Astrocyte (in vitro differentiated cells and primary cell): Measurements from ENCODE around the gene AHDC1. TPM values are rescaled to one million over a fixed set of nuclear protein-coding genes. Genes with fewer than 3 reads are reported as not detected.
A peak's percentile ranks its signal among the peaks of the same experiment; 100 is the strongest.

Experiments used
- DNase-seq: peaks from one replicate; pipeline ENCODE4 v3.0.0-alpha.2; 2010; ENCODE audit warnings: low read depth
- FAIRE-seq: peaks from 2 replicates; lab custom pipeline; 2011; peaks lifted over from hg19 to GRCh38; lab: Jason Lieb, UNC
- H2AFZ ChIP-seq: 2 replicates; pipeline ENCODE4 v1.6.0; 2012; ENCODE audit warnings: low read depth, low read length, inconsistent platforms
- H3K27ac ChIP-seq: 2 replicates; pipeline ENCODE4 v1.5.1; 2011; ENCODE audit warnings: low read depth, low read length, inconsistent platforms
- H3K27me3 ChIP-seq: 2 replicates; pipeline ENCODE4 v1.6.0; 2011; ENCODE audit warnings: low read length, inconsistent platforms; ENCODE audit not compliant: insufficient read depth
- H3K36me3 ChIP-seq: 2 replicates; pipeline ENCODE4 v1.5.1; 2011; ENCODE audit warnings: low read length, inconsistent platforms; ENCODE audit not compliant: insufficient read depth
- H3K4me1 ChIP-seq: 2 replicates; pipeline ENCODE4 v1.5.1; 2011; ENCODE audit warnings: low read length, inconsistent platforms; ENCODE audit not compliant: insufficient read depth
- H3K4me2 ChIP-seq: 2 replicates; pipeline ENCODE4 v1.6.0; 2012; ENCODE audit warnings: low read length, inconsistent platforms
- H3K4me3 ChIP-seq: 2 replicates; pipeline ENCODE4 v1.5.1; 2011; ENCODE audit warnings: low read depth, mild to moderate bottlenecking, low read length, inconsistent platforms; ENCODE audit not compliant: insufficient read depth
- H3K79me2 ChIP-seq: 2 replicates; pipeline ENCODE4 v1.6.0; 2012; ENCODE audit warnings: mild to moderate bottlenecking, low read length, inconsistent platforms; ENCODE audit not compliant: insufficient read depth
- H3K9ac ChIP-seq: 2 replicates; pipeline ENCODE4 v1.6.0; 2012; ENCODE audit warnings: mild to moderate bottlenecking, low read length, inconsistent platforms
- H3K9me3 ChIP-seq: 2 replicates; pipeline ENCODE4 v1.5.1; 2012; ENCODE audit warnings: low read depth, mild to moderate bottlenecking, low read length, inconsistent platforms; ENCODE audit not compliant: insufficient read depth
- H4K20me1 ChIP-seq: 2 replicates; pipeline ENCODE4 v1.6.0; 2012; ENCODE audit warnings: low read length, inconsistent platforms; ENCODE audit not compliant: insufficient read depth
- H3K27ac Mint-ChIP-seq: one replicate; pipeline ENCODE4 v1.8.0; 2021; ENCODE audit warnings: mild to moderate bottlenecking, mixed read lengths; ENCODE audit not compliant: unreplicated experiment
- H3K27me3 Mint-ChIP-seq: one replicate; pipeline ENCODE4 v1.8.0; 2021; ENCODE audit warnings: low read depth, mixed read lengths; ENCODE audit not compliant: unreplicated experiment
- H3K36me3 Mint-ChIP-seq: one replicate; pipeline ENCODE4 v1.8.0; 2021; ENCODE audit warnings: low read depth, mixed read lengths; ENCODE audit not compliant: unreplicated experiment
- H3K4me1 Mint-ChIP-seq: one replicate; pipeline ENCODE4 v1.8.0; 2021; ENCODE audit warnings: low read depth, mixed read lengths; ENCODE audit not compliant: unreplicated experiment
- H3K4me3 Mint-ChIP-seq: one replicate; pipeline ENCODE4 v1.8.0; 2021; ENCODE audit warnings: mild to moderate bottlenecking, moderate library complexity, mixed read lengths; ENCODE audit not compliant: unreplicated experiment
- H3K9me3 Mint-ChIP-seq: one replicate; pipeline ENCODE4 v1.8.0; 2021; ENCODE audit warnings: mild to moderate bottlenecking, mixed read lengths; ENCODE audit not compliant: unreplicated experiment
- EZH2 ChIP-seq: IDR thresholded peaks from 2 replicates; pipeline ENCODE4 v1.6.1; 2012; ENCODE audit warnings: mild to moderate bottlenecking, low read length, inconsistent platforms; ENCODE audit not compliant: insufficient read depth
- total RNA-seq: library from RNA; stranded (reverse); gene quantifications from 2 replicates; pipeline ENCODE4 v1.2.1, GENCODE V29; 2021
- TF ChIP-seq, protein P1 (sequence below): IDR thresholded peaks from 2 replicates; pipeline ENCODE4 v1.5.1; 2011; ENCODE audit warnings: low read depth, mild to moderate bottlenecking, inconsistent platforms, low read length, moderate library complexity; ENCODE audit not compliant: insufficient read depth

The AHDC1 gene
- total RNA-seq, 1 donor from 2014 or later = 75.7 TPM

DNA sequence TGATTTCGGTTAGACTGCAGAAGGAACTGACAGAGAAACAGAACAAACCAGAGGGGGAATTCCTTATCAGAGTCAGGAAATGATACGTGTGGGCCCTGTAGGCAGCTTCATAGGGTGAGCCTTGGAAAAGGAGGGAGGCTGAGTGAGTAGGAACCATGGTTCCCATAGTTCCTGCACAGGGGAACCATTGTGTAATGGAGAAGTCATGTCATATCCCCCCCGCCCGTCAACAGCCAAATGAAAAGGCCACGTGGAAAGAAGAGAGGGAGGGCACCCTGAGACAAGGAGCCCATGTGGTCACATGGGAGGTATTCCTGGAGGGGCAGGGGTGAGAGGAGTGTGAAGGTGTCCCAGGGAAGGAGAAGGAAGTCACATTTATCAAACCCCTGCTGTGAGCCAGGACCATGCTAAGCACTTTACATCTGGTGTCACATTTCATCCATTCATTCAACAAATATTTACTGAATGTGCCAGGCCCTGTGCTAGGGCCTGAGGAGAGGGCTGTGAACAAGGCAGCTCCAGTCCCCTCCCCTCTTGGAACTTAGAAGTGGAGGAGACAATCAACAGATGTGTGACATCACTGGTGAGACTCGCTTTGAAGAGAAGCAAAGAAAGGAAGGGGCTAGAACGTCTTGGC is 46.7 kb upstream of the AHDC1 start:
- Histone ChIP-seq H2AFZ (peak overlapping the region; percentile 54), H3K36me3 (no peaks in the 10 kb centered on the region), H3K4me3 (no peak overlapping the region), H3K4me1 (peaks cover 12% of the 10 kb centered on the region), H3K27me3 (peaks cover 2% of the 10 kb centered on the region), H3K9ac (peak overlapping the region; percentile 17), H3K9me3 (no peaks in the 10 kb centered on the region), H3K4me2 (peak overlapping the region; percentile 26), H3K27ac (no peak overlapping the region), H3K79me2 (no peaks in the 10 kb centered on the region), H4K20me1 (no peaks in the 10 kb centered on the region)
- TF ChIP-seq, protein P1, sequence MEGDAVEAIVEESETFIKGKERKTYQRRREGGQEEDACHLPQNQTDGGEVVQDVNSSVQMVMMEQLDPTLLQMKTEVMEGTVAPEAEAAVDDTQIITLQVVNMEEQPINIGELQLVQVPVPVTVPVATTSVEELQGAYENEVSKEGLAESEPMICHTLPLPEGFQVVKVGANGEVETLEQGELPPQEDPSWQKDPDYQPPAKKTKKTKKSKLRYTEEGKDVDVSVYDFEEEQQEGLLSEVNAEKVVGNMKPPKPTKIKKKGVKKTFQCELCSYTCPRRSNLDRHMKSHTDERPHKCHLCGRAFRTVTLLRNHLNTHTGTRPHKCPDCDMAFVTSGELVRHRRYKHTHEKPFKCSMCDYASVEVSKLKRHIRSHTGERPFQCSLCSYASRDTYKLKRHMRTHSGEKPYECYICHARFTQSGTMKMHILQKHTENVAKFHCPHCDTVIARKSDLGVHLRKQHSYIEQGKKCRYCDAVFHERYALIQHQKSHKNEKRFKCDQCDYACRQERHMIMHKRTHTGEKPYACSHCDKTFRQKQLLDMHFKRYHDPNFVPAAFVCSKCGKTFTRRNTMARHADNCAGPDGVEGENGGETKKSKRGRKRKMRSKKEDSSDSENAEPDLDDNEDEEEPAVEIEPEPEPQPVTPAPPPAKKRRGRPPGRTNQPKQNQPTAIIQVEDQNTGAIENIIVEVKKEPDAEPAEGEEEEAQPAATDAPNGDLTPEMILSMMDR = no peak
- TF ChIP-seq EZH2 = no peak
- Mint-ChIP-seq H3K9me3 (no peaks in the 10 kb centered on the region), H3K27me3 (peaks cover 14% of the 10 kb centered on the region), H3K4me3 (peak overlapping the region; percentile 55), H3K4me1 (peaks cover 14% of the 10 kb centered on the region), H3K27ac (no peak overlapping the region), H3K36me3 (no peaks in the 10 kb centered on the region)
- peak; percentile 77 for DNase-seq
- FAIRE-seq = no peak

DNA sequence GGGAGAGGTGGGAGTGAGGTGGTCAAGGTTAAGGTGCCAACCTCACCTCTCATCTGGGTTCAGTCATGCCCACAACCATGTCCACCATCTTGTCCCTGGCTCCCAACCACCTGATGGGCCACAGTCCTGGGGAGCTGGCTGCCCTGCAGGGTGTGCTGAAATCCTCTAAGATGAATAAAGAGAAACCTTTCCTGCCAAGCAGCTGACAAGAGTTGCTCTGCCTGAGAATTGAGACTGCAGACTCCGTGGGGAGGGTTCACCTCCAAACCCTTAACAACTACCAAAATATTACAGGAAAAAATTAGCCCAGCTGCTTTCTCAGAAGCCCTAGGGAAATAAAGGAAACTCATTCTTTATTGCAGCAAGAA is 46.2 kb upstream of the AHDC1 start:
- Mint-ChIP-seq H3K4me3 (no peak overlapping the region), H3K4me1 (peaks cover 10% of the 10 kb centered on the region), H3K27me3 (peaks cover 18% of the 10 kb centered on the region), H3K9me3 (no peaks in the 10 kb centered on the region), H3K27ac (no peak overlapping the region), H3K36me3 (no peaks in the 10 kb centered on the region)
- no peaks in the 10 kb centered on the region for H3K9me3 ChIP-seq
- H3K27ac ChIP-seq = no peak overlapping the region
- peaks cover 2% of the 10 kb centered on the region for H3K27me3 ChIP-seq
- FAIRE-seq (no peak), DNase-seq (no peak)
- TF ChIP-seq EZH2 = no peak
- TF ChIP-seq, protein P1 = no peak
- no peaks in the 10 kb centered on the region for H3K79me2 ChIP-seq
- H3K9ac ChIP-seq = no peak overlapping the region
- H3K4me2 ChIP-seq = peak overlapping the region; percentile 26
- peaks cover 9% of the 10 kb centered on the region for H3K4me1 ChIP-seq
- H2AFZ ChIP-seq = peak overlapping the region; percentile 54
- H3K4me3 ChIP-seq = no peak overlapping the region
- no peaks in the 10 kb centered on the region for H4K20me1 ChIP-seq
- H3K36me3 ChIP-seq = no peaks in the 10 kb centered on the region

DNA sequence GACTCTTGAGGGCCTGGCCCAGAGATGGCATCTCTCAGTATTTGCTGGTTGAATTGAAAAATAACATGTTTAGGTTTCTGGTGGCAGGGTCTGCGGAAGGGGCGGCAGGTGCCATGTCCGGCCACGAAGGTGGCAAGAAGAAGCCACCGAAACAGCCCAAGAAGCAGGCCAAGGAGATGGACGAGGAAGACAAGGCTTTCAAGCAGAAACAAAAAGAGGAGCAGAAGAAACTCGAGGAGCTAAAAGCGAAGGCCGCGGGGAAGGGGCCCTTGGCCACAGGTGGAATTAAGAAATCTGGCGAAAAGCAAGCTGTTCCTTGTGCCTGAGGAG is 45.3 kb upstream of the AHDC1 start:
- Histone ChIP-seq H4K20me1 (no peaks in the 10 kb centered on the region), H3K9me3 (no peaks in the 10 kb centered on the region), H3K4me2 (no peak overlapping the region), H3K27me3 (peaks cover 2% of the 10 kb centered on the region), H3K4me1 (peaks cover 9% of the 10 kb centered on the region), H2AFZ (no peak overlapping the region), H3K79me2 (no peaks in the 10 kb centered on the region), H3K27ac (no peak overlapping the region), H3K9ac (no peak overlapping the region), H3K36me3 (no peaks in the 10 kb centered on the region), H3K4me3 (no peak overlapping the region)
- H3K9me3 Mint-ChIP-seq = no peaks in the 10 kb centered on the region
- no peaks in the 10 kb centered on the region for H3K36me3 Mint-ChIP-seq
- no peak overlapping the region for H3K27ac Mint-ChIP-seq
- FAIRE-seq (no peak), DNase-seq (no peak)
- H3K4me3 Mint-ChIP-seq = no peak overlapping the region
- H3K4me1 Mint-ChIP-seq = peaks cover 7% of the 10 kb centered on the region
- TF ChIP-seq, protein P1 = no peak
- TF ChIP-seq EZH2 = no peak
- H3K27me3 Mint-ChIP-seq = peaks cover 18% of the 10 kb centered on the region
